Gastroesophageal sphincter (tissue), 4 donors: ENCODE measurements around the gene PAM16. TPM values are rescaled to one million over a fixed set of nuclear protein-coding genes. Genes with fewer than 3 reads are reported as not detected.

Experiments
- ATAC-seq: fragments of 150-250 bp; one replicate; pipeline ENCODE4 v1.9.1; 2016; ENCODE audit warnings: mild to moderate bottlenecking, moderate library complexity
- H3K27ac ChIP-seq, 4 donors: fragments of 200-600 bp; sonication (generic) in 3 of 4; 1 replicate in 3 of 4; 2 replicates in 1 of 4; pipeline ENCODE4 v1.5.1; 2016 to 2019
- H3K27me3 ChIP-seq: fragments of 200-600 bp; sonication (generic); one replicate; pipeline ENCODE4 v1.5.1; 2019
- H3K36me3 ChIP-seq, 2 donors: fragments of 200-600 bp; sonication (generic); one replicate each; pipeline ENCODE4 v1.5.1; 2019; ENCODE audit warnings: control low read depth in 1 of 2
- H3K4me1 ChIP-seq, 3 donors: fragments of 200-600 bp; sonication (generic); 1 replicate in 2 of 3; 2 replicates in 1 of 3; pipeline ENCODE4 v1.5.1; 2016 to 2019; ENCODE audit warnings: control low read depth in 2 of 3
- H3K4me3 ChIP-seq, 2 donors: fragments of 200-600 bp; sonication (generic); one replicate each; pipeline ENCODE4 v1.5.1; 2019; ENCODE audit warnings: mild to moderate bottlenecking in 1 of 2, moderate library complexity in 1 of 2
- H3K9me3 ChIP-seq, 3 donors: fragments of 200-600 bp; sonication (generic); one replicate each; pipeline ENCODE4 v1.5.1; 2017 to 2019; ENCODE audit warnings: control low read depth in 2 of 3
- EP300 ChIP-seq: sonication (generic); formaldehyde crosslinking; IDR thresholded peaks from one replicate; pipeline ENCODE4 v1.6.1; 2017; ENCODE audit warnings: antibody characterized with exemption, mild to moderate bottlenecking
- POLR2A ChIP-seq, 2 donors: fragments of 450-650 bp; IDR thresholded peaks; one replicate each; pipeline ENCODE4 v1.6.1; 2017; ENCODE audit warnings: antibody characterized with exemption in 2 of 2, mild to moderate bottlenecking in 2 of 2, moderate library complexity in 1 of 2
- POLR2AphosphoS5 ChIP-seq: sonication (generic); formaldehyde crosslinking; IDR thresholded peaks from one replicate; pipeline ENCODE4 v1.6.1; 2017; ENCODE audit warnings: antibody characterized with exemption
- WGBS, 2 donors: methylation state at CpG; one replicate each; pipeline ENCODE4 v1.1.5; 2018; ENCODE audit warnings: low coverage in 1 of 2; 5-methylcytosine and 5-hydroxymethylcytosine counted together
- total RNA-seq, 4 donors: library from RNA; depleted of rRNA; stranded (reverse); fragments of >200 nt; gene quantifications; one replicate each; pipeline ENCODE4 v1.1.0, GENCODE V29; 2016
- TF ChIP-seq, protein P1 (sequence below), 4 experiments: fragments of 200-600 bp in 2 of 4; fragments of 450-650 bp in 2 of 4; sonication (generic) in 1 of 4; IDR thresholded peaks; one replicate each; pipeline ENCODE4 v1.5.1; 2017 to 2019; ENCODE audit warnings: antibody characterized with exemption in 4 of 4, mild to moderate bottlenecking in 2 of 4, moderate library complexity in 2 of 4

Gene PAM16
- total RNA-seq, 4 donors from 2014 or later = 26.0 to 37.3 (median 34.7) TPM

DNA sequence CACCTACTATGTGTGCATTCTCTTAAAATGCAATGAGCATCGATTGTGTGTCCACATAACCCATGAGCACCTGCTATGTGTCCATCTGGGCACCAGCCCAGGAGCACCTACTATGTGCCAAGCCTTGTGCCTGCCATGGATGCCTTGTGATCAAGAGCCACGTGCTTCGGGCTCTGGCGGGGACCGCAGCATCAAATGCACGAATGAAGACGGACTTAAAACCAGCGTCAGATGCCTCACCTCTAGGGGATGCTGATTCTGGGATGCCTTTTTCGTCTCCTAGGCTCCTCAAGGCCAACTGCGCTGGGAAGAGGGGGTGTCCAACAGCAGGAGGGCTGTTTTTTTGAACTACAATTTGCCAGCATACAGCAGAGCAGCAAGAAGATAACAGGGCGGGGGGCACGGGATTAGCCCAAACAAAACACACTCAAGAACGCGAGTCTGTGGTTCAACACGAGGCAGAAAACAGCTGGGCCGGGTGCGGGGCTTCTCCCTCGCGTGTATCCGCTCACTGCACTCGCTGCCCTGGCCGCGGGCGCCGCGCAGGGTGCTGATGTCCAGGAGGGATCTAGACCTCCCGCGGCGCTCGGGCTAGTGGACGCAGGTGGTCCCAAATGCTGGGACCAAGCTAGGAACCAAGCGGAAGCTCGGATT lies 36.5 kb downstream of the PAM16 start:
- H3K27ac ChIP-seq = peak overlapping the region; percentile 80 to 100 (median 98)
- peaks cover 0 to 69% (median 38%) of the 10 kb centered on the region in 3 donors for H3K4me1 ChIP-seq
- H3K27me3 ChIP-seq = no peaks in the 10 kb centered on the region
- TF ChIP-seq, protein P1, sequence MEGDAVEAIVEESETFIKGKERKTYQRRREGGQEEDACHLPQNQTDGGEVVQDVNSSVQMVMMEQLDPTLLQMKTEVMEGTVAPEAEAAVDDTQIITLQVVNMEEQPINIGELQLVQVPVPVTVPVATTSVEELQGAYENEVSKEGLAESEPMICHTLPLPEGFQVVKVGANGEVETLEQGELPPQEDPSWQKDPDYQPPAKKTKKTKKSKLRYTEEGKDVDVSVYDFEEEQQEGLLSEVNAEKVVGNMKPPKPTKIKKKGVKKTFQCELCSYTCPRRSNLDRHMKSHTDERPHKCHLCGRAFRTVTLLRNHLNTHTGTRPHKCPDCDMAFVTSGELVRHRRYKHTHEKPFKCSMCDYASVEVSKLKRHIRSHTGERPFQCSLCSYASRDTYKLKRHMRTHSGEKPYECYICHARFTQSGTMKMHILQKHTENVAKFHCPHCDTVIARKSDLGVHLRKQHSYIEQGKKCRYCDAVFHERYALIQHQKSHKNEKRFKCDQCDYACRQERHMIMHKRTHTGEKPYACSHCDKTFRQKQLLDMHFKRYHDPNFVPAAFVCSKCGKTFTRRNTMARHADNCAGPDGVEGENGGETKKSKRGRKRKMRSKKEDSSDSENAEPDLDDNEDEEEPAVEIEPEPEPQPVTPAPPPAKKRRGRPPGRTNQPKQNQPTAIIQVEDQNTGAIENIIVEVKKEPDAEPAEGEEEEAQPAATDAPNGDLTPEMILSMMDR (IDR thresholded peaks at IDR 0.05) = peak in 1 of 4 experiments; percentile 11
- no peak for TF ChIP-seq POLR2A (IDR thresholded peaks at IDR 0.05)
- no peaks in the 10 kb centered on the region for H3K9me3 ChIP-seq
- H3K36me3 ChIP-seq = no peaks in the 10 kb centered on the region
- 11% methylated on average over 7 of the region's 33 CpGs; no CpG with 5 or more reads in 1 of the 2 donors for WGBS, 2 donors
- H3K4me3 ChIP-seq = peak overlapping the region; percentile 54 to 89
- peak; percentile 2 for ATAC-seq

DNA sequence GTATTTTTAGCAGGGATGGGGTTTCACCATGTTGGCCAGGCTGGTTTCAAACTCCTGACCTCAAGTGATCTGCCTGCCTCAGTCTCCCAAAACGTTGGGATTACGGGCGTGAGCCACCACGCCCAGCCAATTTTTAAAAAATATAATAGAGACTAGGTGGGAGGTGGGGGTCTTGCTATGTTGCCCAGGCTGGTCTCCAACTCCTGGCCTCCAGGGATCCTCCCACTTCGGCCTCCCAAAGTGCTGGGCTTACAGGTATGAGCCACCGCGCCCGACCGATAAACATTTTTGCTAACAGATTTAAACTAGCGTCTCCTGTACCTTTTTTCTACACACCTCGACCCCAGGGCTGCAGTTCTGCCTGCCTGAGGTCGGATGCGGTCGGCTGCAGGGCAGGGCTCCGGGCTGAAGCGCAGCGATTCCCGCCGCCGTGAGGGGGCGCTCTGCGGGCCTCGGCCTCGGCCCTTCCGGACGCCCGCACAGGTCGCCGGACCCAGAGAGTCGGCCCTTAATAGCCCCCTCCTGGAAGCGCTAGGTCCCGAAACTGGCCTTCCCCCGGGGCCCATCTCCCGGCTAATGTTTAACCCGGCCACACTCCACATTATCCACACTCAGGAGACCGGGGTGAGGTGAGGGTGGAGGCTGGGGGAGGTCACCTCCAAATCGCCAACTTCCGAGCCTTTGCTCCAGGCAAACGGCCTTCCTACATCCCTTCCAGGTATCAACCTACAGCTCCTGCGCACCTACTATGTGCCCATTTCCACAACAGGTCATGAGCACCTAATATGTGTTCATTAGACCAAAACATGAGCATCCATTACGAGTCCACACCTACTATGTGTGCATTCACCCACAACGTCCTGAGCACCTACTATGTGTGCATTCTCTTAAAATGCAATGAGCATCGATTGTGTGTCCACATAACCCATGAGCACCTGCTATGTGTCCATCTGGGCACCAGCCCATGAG lies 37.3 kb downstream of the PAM16 start:
- no peaks in the 10 kb centered on the region for H3K27me3 ChIP-seq
- H3K27ac ChIP-seq = peak overlapping the region in 3 of 4 donors; percentile 98 to 100 (median 98)

DNA sequence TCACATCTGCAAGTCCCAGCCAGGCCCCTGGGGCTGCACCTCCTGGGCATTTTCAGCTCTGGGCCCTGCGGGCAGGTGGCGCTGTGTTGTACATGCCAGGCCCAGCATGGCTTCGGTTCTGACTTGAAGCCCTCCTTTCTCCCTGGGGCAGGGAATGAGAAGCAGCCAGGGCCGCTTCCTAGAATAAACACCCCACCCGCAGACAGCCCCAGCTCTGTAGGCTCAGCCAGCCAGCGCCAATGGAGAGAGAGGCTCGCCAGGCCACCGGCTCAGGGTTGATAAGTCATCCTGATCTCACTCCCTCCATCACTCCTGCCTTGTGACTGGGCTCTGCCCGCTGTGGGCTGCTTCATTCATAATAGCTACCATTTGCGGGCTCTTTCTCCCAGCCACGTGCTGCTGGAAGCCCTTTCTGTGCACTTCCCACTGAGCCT lies 41.3 kb downstream of the PAM16 start:
- 53% methylated on average over 3 of the region's 11 CpGs; no CpG with 5 or more reads in 1 of the 2 donors for WGBS, 2 donors
- no peaks in the 10 kb centered on the region for H3K9me3 ChIP-seq
- ATAC-seq = peak; percentile 8
- H3K27me3 ChIP-seq = no peaks in the 10 kb centered on the region
- H3K27ac ChIP-seq = peak overlapping the region in 3 of 4 donors; percentile 67 to 78 (median 71)
- no peaks in the 10 kb centered on the region for H3K36me3 ChIP-seq
- peaks cover 0 to 53% (median 9%) of the 10 kb centered on the region in 3 donors for H3K4me1 ChIP-seq
- no peak for TF ChIP-seq EP300
- TF ChIP-seq, protein P1 (IDR thresholded peaks at IDR 0.05) = peak in 3 of 4 experiments; percentile 67 to 75 (median 69)
- peak; percentile 19 for TF ChIP-seq POLR2AphosphoS5
- no peak overlapping the region for H3K4me3 ChIP-seq

More for the DNA sequence above, 37.3 kb downstream of the PAM16 start:
- TF ChIP-seq POLR2A (IDR thresholded peaks at IDR 0.05) (no peak), POLR2AphosphoS5 (no peak)
- TF ChIP-seq, protein P1 (IDR thresholded peaks at IDR 0.05) = peak in 3 of 4 experiments; percentile 51 to 77 (median 54)
- no peaks in the 10 kb centered on the region for H3K9me3 ChIP-seq
- WGBS, 2 donors = 36 to 40% methylated on average over 5 to 10 of the region's 43 CpGs
- H3K36me3 ChIP-seq = no peaks in the 10 kb centered on the region
- no peak for ATAC-seq
- H3K4me1 ChIP-seq = peaks cover 0 to 67% (median 29%) of the 10 kb centered on the region in 3 donors
- no peak overlapping the region for H3K4me3 ChIP-seq

DNA sequence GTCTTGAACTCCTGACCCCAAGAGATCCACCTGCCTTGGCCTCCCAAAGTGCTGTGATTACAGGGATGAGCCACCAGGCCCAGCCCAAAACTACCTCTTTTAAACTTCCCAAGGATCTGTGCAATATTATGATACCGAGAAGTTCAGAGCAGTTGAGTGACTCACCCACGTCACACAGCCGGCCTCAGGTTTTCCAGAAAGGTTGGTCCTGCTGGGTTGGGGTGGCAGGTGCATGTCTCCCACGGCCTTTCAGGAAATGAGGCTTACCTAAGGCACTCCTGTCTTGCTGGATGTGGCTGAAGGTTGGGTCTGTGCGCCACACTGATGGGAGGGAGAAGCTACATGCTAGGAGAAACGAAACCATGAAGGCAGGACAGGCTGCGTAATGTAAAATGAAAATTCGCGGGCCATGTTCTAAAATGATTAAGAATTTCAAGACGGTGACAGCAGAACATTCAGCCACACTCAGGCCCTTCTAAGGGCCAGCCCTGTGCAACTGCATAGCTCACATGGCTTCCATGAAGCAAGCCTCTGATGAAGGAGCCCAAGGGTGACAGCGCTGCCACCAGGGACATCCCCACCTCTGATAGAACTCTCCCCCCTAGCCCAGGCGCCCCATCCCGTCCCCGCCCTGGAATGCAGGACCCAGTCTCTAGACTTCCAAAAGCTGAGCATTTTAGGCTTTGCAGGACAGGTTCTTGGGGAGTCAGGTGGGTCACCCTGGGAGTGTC lies 41.9 kb downstream of the PAM16 start:
- no peak for ATAC-seq
- H3K27ac ChIP-seq = peak overlapping the region in 3 of 4 donors; percentile 67 to 78 (median 71)
- H3K36me3 ChIP-seq = no peaks in the 10 kb centered on the region
- H3K27me3 ChIP-seq = no peaks in the 10 kb centered on the region
- TF ChIP-seq EP300 = no peak
- TF ChIP-seq, protein P1 (IDR thresholded peaks at IDR 0.05) = no peak
- peaks cover 0 to 47% (median 9%) of the 10 kb centered on the region in 3 donors for H3K4me1 ChIP-seq
- no peak overlapping the region for H3K4me3 ChIP-seq
- H3K9me3 ChIP-seq = no peaks in the 10 kb centered on the region
- WGBS, 2 donors = 83 to 90% methylated on average over 2 to 6 of the region's 14 CpGs
